ENCODE data around the gene OBSCN.

The OBSCN gene

GRCh38 chr1:228362141-228362883 lies 154.5 kb downstream of the OBSCN start:
- DNase-seq, result no peak

DNA sequence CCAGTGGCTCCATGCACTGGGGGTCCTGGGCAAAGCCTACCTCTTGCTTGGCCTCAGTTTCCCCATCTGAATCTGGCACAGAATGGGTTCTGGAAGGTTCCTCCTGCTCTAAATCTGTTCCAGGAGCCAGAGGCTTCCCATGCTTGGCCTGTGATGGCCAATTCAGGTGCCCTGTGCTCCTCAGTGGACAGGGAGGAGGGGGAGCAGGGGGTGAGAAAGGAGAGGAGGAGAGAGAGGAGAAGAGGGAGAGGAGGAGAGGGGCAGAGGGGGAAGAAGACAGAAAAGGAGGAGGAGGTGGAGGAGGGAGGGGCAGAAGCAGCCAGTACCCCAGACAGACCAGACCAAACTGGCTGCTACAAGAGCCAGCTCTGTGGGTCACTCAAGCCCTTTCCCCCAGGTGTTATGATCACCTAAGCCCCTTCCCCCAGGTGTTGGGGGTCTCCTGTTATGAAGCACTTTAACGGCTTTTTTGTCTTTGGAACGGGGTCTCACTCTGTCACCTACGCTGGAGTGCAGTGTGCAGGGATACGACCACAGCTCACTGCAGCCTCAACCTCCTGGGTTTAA lies 155.1 kb downstream of the OBSCN start:
- no peak for DNase-seq

GRCh38 chr1:228363686-228364067 lies 155.8 kb downstream of the OBSCN start:
- DNase-seq, result no peak

DNA sequence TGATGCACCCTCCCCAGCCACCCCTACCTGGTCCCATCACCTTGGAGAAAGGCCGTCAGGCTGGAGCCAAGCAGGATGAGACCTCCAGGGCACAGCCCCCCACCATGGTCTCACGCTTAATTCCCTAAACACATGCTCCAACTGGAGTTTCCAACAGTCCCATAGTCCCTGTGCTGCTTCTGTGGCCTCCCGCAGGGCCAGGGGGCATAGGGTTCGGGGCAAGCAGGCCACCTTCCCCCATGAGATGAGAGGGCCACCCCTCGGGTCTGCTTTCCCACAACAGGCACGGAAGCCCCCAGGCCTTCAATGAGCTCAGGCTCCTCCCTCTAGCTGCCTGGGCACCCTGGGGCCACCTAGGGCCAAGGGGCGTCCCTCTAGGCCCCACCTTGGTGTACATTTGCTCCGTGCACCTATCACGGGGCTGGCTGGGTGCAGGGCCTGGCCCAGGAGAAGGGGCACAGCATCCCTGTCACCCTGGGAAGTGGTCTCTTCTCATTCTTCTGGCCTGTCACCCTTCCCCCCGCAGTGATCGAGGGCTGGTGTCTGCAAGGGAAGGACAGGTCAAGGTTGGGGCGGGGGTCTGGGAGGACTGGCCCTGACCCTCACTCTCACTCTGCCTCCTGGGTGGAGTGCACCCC lies 156.3 kb downstream of the OBSCN start:
- no peak for DNase-seq

- no peak for DNase-seq
These were observed 156.9 kb downstream of the OBSCN start for GRCh38 chr1:228364706-228365213.

DNA sequence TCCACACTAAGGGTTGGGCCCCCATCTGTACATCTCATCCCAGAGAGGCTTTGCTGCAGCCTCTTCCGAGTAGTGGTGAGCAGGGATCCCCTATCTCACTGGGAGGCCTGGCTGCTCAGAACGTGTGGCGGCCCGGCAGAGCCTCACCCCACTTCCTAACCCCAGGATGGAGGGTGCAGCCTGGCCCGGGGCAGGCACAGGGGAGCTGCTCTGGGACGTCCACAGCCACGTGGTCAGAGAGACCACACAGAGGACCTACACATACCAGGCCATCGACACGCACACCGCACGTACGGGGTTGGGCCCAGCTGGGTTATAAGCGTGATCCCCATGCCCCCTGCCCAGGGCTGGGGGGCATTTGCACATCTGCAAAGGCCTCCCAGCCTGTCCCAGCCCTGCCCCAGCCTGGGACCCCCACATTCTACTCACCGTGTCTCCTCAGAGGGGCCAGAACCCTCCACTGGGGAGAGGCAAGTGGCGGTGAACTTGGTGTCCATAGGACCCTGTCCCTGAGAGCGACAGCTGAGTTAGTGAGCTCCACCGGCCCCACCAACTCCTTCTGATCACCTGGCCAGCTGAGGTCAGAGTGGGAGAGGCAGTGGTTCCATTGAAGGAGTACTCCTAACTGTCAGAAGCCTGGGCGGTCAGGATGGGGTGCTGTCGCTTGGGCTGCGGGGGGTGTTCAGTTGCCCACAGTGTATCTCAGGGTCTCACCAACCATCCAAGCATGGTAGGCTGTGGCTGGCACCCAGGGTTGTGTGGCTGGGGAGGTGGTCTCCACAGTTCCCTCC lies 157.6 kb downstream of the OBSCN start:
- DNase-seq, result no peak

DNA sequence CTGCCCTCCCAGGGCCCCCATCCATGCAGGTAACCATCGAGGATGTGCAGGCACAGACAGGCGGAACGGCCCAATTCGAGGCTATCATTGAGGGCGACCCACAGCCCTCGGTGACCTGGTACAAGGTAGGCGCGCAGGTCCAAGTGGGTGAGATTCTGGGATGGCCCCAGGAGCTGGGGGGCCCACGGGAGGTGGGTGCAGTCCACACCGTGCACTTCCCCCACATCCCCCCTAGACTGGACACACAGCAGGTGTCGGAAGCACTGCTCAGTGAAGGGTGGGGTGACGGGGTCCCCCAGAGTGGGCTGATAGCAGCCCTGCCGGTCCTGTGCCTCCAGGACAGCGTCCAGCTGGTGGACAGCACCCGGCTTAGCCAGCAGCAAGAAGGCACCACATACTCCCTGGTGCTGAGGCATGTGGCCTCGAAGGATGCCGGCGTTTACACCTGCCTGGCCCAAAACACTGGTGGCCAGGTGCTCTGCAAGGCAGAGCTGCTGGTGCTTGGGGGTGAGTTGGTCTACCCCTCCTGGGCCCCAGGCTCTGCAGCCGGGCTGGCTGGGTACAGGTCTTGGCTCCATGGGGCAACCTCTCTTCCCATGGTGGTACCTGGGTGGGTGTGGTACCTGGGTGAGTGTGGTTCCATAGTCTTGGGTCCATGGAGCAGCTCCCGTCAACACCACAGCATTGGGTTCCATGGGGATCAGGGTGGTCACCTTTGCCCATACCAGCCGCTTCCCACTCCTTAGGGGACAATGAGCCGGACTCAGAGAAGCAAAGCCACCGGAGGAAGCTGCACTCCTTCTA lies 158.4 kb downstream of the OBSCN start:
- no peak for DNase-seq

DNA sequence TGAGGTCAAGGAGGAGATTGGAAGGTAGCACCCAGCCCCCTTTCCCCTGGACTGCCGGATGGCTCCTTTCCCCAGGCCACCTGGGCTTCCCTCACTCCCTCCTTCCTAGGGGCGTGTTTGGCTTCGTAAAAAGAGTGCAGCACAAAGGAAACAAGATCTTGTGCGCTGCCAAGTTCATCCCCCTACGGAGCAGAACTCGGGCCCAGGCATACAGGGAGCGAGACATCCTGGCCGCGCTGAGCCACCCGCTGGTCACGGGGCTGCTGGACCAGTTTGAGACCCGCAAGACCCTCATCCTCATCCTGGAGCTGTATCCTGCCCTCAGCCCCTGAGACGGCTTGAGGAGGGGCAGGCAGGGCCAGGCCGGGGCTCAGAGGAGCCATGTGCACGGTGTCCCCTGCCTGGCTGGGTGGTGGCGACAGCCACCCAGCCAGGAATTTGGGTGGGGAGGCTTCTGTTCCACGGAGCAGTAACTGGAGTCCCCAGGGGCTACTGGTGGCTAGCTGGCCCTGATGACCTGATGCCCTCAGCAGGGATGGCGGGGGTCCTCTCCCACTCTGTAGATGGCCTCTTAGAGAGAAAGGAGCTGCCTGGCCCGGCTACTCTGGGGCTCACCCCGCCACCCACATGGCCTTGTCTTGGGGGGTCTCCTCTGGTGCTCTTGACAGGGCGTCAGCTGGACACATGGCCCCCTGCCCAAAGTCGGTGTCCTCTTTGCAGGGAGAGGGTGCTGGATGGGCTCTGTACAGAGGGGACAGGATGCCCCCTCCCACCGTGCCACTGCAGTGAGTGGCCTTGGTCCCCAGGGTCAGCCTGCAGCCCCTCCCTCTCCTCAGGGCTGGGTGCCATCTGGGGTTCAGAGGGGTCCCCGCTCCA lies 159.3 kb downstream of the OBSCN start:
- no peak for DNase-seq

DNA sequence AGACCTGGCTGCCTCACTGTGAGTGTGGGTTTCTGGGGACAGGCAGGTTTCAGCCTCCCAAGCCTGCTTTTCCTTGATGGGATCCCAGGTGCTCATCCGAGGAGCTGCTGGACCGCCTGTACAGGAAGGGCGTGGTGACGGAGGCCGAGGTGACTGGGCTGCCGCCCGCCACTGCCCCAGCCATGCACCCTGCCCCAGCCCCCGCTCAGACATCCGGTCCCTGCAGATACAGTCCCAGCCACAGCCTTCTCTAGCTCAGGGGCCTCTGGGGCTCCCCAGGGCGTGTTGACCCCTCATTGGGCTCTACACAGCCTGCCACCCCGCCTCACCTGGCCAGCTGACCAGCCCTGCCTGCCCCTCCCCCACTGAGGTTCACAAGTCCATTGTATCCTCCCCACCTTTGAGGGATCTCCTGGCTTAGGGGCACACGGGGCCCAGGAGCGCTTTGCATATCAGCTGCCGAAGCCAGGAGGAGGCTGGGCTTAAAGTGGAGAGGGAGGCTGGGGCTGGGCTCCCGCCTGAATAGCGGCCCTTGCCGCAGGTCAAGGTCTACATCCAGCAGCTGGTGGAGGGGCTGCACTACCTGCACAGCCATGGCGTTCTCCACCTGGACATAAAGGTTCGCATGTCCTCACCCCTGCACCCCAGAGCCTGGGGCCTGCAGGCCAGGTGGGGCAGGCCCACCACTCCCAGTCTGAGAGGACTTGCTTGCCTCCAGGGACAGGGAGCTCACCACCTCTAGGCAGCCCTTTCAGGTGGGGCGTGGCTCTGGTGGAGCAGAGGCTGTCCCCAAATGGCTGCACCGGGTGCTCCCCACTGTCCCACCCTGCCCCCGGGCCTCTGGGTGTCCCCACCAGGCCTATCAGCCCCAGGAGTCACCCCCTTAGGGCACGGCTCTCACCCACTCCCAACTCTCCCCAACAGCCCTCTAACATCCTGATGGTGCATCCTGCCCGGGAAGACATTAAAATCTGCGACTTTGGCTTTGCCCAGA lies 160.3 kb downstream of the OBSCN start:
- no peak for DNase-seq

GRCh38 chr1:228368801-228369607 lies 161.2 kb downstream of the OBSCN start:
- DNase-seq, result no peak

DNA sequence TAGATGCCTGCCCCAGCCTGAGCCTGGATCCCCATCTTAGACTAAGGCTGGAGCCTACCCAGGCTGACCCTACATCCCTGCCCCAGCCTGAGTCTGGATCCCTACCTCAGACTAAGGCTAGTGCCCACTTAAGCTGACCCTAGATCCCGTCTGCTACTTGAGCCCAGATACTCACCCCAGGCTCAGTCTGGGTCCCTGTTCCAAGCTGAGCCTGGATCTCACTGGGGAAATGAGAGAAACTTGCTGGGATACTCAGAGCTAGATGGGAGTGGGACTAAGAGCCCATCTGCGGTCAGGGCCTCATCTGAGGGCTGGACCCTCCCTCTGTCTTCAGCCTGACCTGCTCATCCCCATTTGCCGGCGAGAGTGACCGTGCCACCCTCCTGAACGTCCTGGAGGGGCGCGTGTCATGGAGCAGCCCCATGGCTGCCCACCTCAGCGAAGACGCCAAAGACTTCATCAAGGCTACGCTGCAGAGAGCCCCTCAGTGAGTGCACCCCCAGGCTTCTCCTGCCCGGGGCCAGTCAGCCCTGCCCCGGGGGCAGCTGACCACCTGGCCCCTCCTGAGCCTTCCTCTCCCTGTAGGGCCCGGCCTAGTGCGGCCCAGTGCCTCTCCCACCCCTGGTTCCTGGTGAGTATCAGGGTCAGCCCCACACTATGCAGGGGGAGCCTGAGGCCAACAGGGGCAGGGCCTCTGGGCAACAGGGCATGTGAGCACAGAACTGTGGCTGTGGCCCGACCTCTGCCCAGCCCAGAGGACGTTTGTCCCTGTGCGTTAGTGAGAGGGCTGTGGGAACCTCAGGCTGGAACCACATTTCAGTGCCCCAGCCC lies 162.0 kb downstream of the OBSCN start:
- DNase-seq, result no peak

DNA sequence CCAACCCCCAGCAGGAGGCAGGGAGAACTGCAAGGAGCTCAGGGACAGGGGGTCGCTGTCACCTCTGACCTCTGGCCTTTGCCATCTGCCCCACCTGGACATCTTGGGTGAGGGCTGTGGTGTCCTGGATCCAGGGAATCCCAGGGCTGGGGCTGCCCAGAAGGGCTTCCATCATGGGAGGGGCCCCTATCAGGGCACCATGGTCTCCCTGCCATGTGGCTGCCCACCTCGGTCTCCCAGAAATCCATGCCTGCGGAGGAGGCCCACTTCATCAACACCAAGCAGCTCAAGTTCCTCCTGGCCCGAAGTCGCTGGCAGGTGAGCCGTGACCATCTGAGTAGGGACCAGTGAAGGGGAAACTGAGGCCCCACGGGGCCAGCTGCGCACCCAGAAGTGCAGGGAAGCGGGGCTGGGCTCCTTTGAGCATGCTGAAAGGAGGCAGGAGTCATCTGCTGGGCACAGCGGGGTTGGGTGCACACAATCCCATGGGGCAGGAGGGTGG lies 162.6 kb downstream of the OBSCN start:
- no peak for DNase-seq

DNA sequence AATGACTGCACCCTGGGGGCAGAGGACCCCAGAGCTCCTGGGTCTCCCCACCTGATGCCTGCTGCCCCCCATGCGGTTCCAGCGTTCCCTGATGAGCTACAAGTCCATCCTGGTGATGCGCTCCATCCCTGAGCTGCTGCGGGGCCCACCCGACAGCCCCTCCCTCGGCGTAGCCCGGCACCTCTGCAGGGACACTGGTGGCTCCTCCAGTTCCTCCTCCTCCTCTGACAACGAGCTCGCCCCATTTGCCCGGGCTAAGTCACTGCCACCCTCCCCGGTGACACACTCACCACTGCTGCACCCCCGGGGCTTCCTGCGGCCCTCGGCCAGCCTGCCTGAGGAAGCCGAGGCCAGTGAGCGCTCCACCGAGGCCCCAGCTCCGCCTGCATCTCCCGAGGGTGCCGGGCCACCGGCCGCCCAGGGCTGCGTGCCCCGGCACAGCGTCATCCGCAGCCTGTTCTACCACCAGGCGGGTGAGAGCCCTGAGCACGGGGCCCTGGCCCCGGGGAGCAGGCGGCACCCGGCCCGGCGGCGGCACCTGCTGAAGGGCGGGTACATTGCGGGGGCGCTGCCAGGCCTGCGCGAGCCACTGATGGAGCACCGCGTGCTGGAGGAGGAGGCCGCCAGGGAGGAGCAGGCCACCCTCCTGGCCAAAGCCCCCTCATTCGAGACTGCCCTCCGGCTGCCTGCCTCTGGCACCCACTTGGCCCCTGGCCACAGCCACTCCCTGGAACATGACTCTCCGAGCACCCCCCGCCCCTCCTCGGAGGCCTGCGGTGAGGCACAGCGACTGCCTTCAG lies 163.3 kb downstream of the OBSCN start:
- DNase-seq, result no peak

DNA sequence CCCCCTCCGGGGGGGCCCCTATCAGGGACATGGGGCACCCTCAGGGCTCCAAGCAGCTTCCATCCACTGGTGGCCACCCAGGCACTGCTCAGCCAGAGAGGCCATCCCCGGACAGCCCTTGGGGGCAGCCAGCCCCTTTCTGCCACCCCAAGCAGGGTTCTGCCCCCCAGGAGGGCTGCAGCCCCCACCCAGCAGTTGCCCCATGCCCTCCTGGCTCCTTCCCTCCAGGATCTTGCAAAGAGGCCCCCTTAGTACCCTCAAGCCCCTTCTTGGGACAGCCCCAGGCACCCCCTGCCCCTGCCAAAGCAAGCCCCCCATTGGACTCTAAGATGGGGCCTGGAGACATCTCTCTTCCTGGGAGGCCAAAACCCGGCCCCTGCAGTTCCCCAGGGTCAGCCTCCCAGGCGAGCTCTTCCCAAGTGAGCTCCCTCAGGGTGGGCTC lies 163.9 kb downstream of the OBSCN start:
- DNase-seq, result no peak

GRCh38 chr1:228372183-228373003 lies 164.5 kb downstream of the OBSCN start:
- DNase-seq, result no peak

DNA sequence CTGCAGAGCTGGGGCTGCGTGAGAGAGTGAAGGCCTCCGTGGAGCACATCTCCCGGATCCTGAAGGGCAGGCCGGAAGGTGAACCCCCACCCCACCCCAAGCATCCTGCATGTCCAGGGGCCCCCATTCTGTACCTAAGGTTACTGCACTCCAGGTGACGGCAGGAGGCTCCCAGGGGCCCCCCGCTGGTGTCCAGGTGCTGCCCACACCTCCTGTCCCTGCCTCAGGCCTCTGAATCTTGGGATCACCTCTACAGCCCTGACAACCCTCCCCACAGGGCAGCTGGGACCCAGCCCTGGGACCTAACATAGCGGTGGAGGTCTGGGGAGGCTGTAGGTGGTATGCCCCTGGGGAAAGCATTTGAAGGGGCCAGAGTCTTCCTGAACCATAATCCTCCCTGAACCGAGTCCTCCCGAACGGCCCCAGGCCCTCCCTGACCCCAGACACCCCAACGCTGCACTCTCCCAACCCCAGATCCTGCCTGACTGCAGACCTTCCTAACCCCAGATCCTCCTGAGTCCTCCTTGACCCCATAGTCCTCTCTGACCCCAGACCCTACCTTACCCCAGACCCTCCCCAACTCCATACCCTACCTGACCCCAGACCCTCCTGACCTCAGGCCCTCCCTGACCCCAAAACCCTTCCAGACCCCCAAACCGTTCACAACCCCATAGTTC lies 165.3 kb downstream of the OBSCN start:
- DNase-seq, result no peak
